H9 (cell line): ENCODE measurements around the gene SUPT5H. TPM values are rescaled to one million over a fixed set of nuclear protein-coding genes. Genes with fewer than 3 reads are reported as not detected.

Source experiments
- DNase-seq: peaks from one replicate; pipeline ENCODE4 v3.0.0-alpha.2; 2017
- H2AFZ ChIP-seq: one replicate; pipeline ENCODE4 v1.6.1; 2013; ENCODE audit warnings: mild to moderate bottlenecking, low read length, control low read depth, moderate library complexity
- H2AK5ac ChIP-seq: 2 replicates; pipeline ENCODE4 v1.6.1; 2013; ENCODE audit warnings: low read length, control low read depth, mixed read lengths; ENCODE audit not compliant: insufficient read length
- H2BK120ac ChIP-seq: one replicate; pipeline ENCODE4 v1.6.1; 2013; ENCODE audit warnings: low read depth, mild to moderate bottlenecking, low read length, control low read depth, inconsistent platforms; ENCODE audit not compliant: poor library complexity, severe bottlenecking
- H2BK12ac ChIP-seq: 2 replicates; pipeline ENCODE4 v1.6.1; 2013; ENCODE audit warnings: low read length, control low read depth, mixed read lengths, low read depth; ENCODE audit not compliant: insufficient read length
- H2BK15ac ChIP-seq: 2 replicates; pipeline ENCODE4 v1.6.1; 2013; ENCODE audit warnings: low read depth, low read length, control low read depth
- H2BK20ac ChIP-seq: one replicate; pipeline ENCODE4 v1.6.1; 2013; ENCODE audit warnings: low read depth, mild to moderate bottlenecking, low read length, control low read depth, inconsistent platforms; ENCODE audit not compliant: poor library complexity, severe bottlenecking
- H2BK5ac ChIP-seq: 2 replicates; pipeline ENCODE4 v1.6.1; 2013; ENCODE audit warnings: low read length, control low read depth, mixed read lengths; ENCODE audit not compliant: insufficient read length
- H3K14ac ChIP-seq: 2 replicates; pipeline ENCODE4 v1.6.1; 2013; ENCODE audit warnings: low read length, control low read depth; ENCODE audit not compliant: insufficient read depth
- H3K18ac ChIP-seq: 2 replicates; pipeline ENCODE4 v1.6.1; 2013; ENCODE audit warnings: low read depth, mild to moderate bottlenecking, mixed read lengths, low read length, control low read depth; ENCODE audit not compliant: insufficient read length
- H3K23ac ChIP-seq: 2 replicates; pipeline ENCODE4 v1.6.1; 2013; ENCODE audit warnings: low read length, control low read depth, mixed read lengths, low read depth; ENCODE audit not compliant: insufficient read length
- H3K23me2 ChIP-seq: 2 replicates; pipeline ENCODE4 v1.6.1; 2013; ENCODE audit warnings: low read depth, mild to moderate bottlenecking, mixed read lengths, low read length, control low read depth; ENCODE audit not compliant: insufficient read length, poor library complexity, severe bottlenecking
- H3K27ac ChIP-seq: 2 replicates; pipeline ENCODE4 v1.5.1; 2013; ENCODE audit warnings: low read length, control low read depth, mixed read lengths, low read depth; ENCODE audit not compliant: insufficient read length
- H3K27me3 ChIP-seq: 2 replicates; pipeline ENCODE4 v1.6.1; 2013; ENCODE audit warnings: low read length, control low read depth, inconsistent platforms; ENCODE audit not compliant: insufficient read depth
- H3K4ac ChIP-seq: 2 replicates; pipeline ENCODE4 v1.6.1; 2013; ENCODE audit warnings: low read depth, mild to moderate bottlenecking, control low read depth, inconsistent platforms, low read length, moderate library complexity
- H3K4me1 ChIP-seq: 2 replicates; pipeline ENCODE4 v1.6.1; 2013; ENCODE audit warnings: low read length, control low read depth, inconsistent platforms; ENCODE audit not compliant: insufficient read depth
- H3K4me2 ChIP-seq: 2 replicates; pipeline ENCODE4 v1.6.1; 2013; ENCODE audit warnings: low read length, control low read depth, mixed read lengths; ENCODE audit not compliant: insufficient read length, insufficient read depth
- H3K56ac ChIP-seq: 2 replicates; pipeline ENCODE4 v1.6.1; 2013; ENCODE audit warnings: low read depth, mild to moderate bottlenecking, mixed read lengths, low read length, control low read depth; ENCODE audit not compliant: insufficient read length
- H3K79me1 ChIP-seq: 2 replicates; pipeline ENCODE4 v1.6.1; 2013; ENCODE audit warnings: low read depth, mild to moderate bottlenecking, moderate library complexity, low read length, control low read depth, inconsistent platforms; ENCODE audit not compliant: insufficient read depth, poor library complexity, severe bottlenecking
- H3K79me2 ChIP-seq: 2 replicates; pipeline ENCODE4 v1.6.1; 2013; ENCODE audit warnings: low read length, control low read depth, inconsistent platforms; ENCODE audit not compliant: insufficient read depth
- H3K9ac ChIP-seq: 2 replicates; pipeline ENCODE4 v1.6.1; 2013; ENCODE audit warnings: low read length, control low read depth, mixed read lengths; ENCODE audit not compliant: insufficient read length; ENCODE audit errors: extremely low read depth
- H3K9me3 ChIP-seq: one replicate; pipeline ENCODE4 v1.6.1; 2013; ENCODE audit warnings: low read depth, low read length, inconsistent platforms; ENCODE audit not compliant: control insufficient read depth
- H3T11ph ChIP-seq: one replicate; pipeline ENCODE4 v1.6.1; 2013; ENCODE audit warnings: mild to moderate bottlenecking, low read length, control low read depth, inconsistent platforms
- H4K20me1 ChIP-seq: one replicate; pipeline ENCODE4 v1.6.1; 2013; ENCODE audit not compliant: control insufficient read depth, insufficient read length, insufficient read depth
- H4K5ac ChIP-seq: 2 replicates; pipeline ENCODE4 v1.6.1; 2013; ENCODE audit warnings: low read depth, mild to moderate bottlenecking, mixed read lengths, low read length, control low read depth; ENCODE audit not compliant: insufficient read length
- H4K8ac ChIP-seq: replicated peaks from 2 replicates; pipeline ENCODE4 v1.6.1; 2013; ENCODE audit warnings: low read length, control low read depth, mixed read lengths, low read depth; ENCODE audit not compliant: insufficient read length
- H4K91ac ChIP-seq: 2 replicates; pipeline ENCODE4 v1.6.1; 2013; ENCODE audit warnings: low read depth, mild to moderate bottlenecking, moderate library complexity, mixed read lengths, low read length, control low read depth; ENCODE audit not compliant: insufficient read length
- H3K27ac Mint-ChIP-seq, 3 experiments: 2 replicates in 2 of 3; 3 replicates in 1 of 3; pipeline ENCODE4 v1.8.0; 2020 to 2021; ENCODE audit warnings: mixed read lengths in 3 of 3, mild to moderate bottlenecking in 1 of 3, moderate library complexity in 1 of 3
- H3K27me3 Mint-ChIP-seq: 2 replicates; pipeline ENCODE4 v1.8.0; 2021; ENCODE audit warnings: low read depth, mild to moderate bottlenecking, moderate library complexity, mixed read lengths
- H3K36me3 Mint-ChIP-seq, 3 experiments: 2 replicates in 2 of 3; 3 replicates in 1 of 3; pipeline ENCODE4 v1.8.0; 2020 to 2021; ENCODE audit warnings: low read depth in 3 of 3, mixed read lengths in 3 of 3; ENCODE audit not compliant: insufficient read depth in 1 of 3
- H3K4me1 Mint-ChIP-seq, 2 experiments: 2 replicates each; pipeline ENCODE4 v1.8.0; 2020; ENCODE audit warnings: mixed read lengths in 2 of 2
- H3K4me3 Mint-ChIP-seq, 2 experiments: 2 replicates in 1 of 2; 3 replicates in 1 of 2; pipeline ENCODE4 v1.8.0; 2020 to 2021; ENCODE audit warnings: mild to moderate bottlenecking in 2 of 2, mixed read lengths in 2 of 2, moderate library complexity in 1 of 2
- H3K9me3 Mint-ChIP-seq, 2 experiments: 2 replicates in 1 of 2; 3 replicates in 1 of 2; pipeline ENCODE4 v1.8.0; 2020; ENCODE audit warnings: mild to moderate bottlenecking in 2 of 2, mixed read lengths in 2 of 2, moderate library complexity in 1 of 2
- WGBS: extraction: QIAGEN DNeasy Blood & Tissue Kit; methylation state at CpG from one replicate; pipeline ENCODE4 v1.1.7; 2013; ENCODE audit warnings: missing lambda C conversion rate, low lambda C conversion rate, mixed read lengths; ENCODE audit not compliant: insufficient read length; ENCODE audit errors: extremely low coverage; 5-methylcytosine and 5-hydroxymethylcytosine counted together
- total RNA-seq: library from RNA; stranded (reverse); gene quantifications from 2 replicates; pipeline ENCODE4 v1.2.1, GENCODE V29; 2021
- TF ChIP-seq, protein P1 (sequence below): fragments of 200-600 bp; sonication (generic); conservative IDR thresholded peaks from 3 replicates; pipeline ENCODE4 v1.8.0; 2021; ENCODE audit warnings: antibody characterized with exemption, mild to moderate bottlenecking

SUPT5H gene
- total RNA-seq, 1 experiment from 2014 or later, result 145 TPM

DNA sequence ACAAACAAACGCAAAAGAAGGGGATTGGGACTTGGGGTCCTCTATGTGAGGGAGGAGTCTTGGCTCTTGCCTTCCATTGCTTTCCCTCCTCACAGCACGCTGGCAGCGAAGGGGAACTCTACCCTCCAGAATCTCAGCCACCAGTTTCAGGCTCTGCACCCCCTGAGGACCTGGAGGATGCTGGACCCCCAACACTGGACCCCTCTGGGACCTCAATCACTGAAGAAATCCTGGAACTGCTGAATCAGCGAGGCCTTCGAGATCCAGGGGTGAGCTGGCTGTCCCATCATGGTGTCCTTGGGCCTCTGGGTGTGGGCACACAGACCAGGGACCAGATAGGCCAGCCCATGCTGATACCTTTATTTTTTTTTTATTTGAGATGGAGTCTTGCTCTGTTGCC lies 23.4 kb upstream of the SUPT5H start:
- Histone ChIP-seq H3K27me3 (no peaks in the 10 kb centered on the region), H2AFZ (no peak overlapping the region), H3K27ac (no peak overlapping the region), H3K4me2 (no peak overlapping the region), H4K5ac (no peak overlapping the region), H3K9me3 (no peaks in the 10 kb centered on the region), H3K9ac (no peak overlapping the region), H4K8ac (no peak overlapping the region), H2BK5ac (no peak overlapping the region), H3T11ph (no peak overlapping the region), H3K23me2 (no peaks in the 10 kb centered on the region), H4K91ac (no peak overlapping the region), H3K14ac (no peak overlapping the region), H2BK15ac (no peak overlapping the region), H3K18ac (no peak overlapping the region), H2AK5ac (no peak overlapping the region), H3K23ac (no peak overlapping the region), H3K4ac (no peak overlapping the region), H2BK120ac (no peak overlapping the region), H4K20me1 (no peaks in the 10 kb centered on the region), H3K4me1 (0 out of 2 replicates have a peak, but pooled peaks cover 3% of the 10 kb centered on the region), H3K56ac (no peak overlapping the region), H2BK12ac (no peak overlapping the region), H2BK20ac (no peak overlapping the region), H3K79me1 (no peaks in the 10 kb centered on the region), H3K79me2 (no peaks in the 10 kb centered on the region)
- no peak for DNase-seq
- Mint-ChIP-seq H3K4me3 (no peak overlapping the region), H3K27me3 (no peaks in the 10 kb centered on the region), H3K4me1 (peaks cover 11 to 14% of the 10 kb centered on the region in 2 experiments), H3K27ac (no peak overlapping the region), H3K36me3 (peaks cover 36 to 87% (median 75%) of the 10 kb centered on the region in 3 experiments), H3K9me3 (no peaks in the 10 kb centered on the region)
- TF ChIP-seq, protein P1, sequence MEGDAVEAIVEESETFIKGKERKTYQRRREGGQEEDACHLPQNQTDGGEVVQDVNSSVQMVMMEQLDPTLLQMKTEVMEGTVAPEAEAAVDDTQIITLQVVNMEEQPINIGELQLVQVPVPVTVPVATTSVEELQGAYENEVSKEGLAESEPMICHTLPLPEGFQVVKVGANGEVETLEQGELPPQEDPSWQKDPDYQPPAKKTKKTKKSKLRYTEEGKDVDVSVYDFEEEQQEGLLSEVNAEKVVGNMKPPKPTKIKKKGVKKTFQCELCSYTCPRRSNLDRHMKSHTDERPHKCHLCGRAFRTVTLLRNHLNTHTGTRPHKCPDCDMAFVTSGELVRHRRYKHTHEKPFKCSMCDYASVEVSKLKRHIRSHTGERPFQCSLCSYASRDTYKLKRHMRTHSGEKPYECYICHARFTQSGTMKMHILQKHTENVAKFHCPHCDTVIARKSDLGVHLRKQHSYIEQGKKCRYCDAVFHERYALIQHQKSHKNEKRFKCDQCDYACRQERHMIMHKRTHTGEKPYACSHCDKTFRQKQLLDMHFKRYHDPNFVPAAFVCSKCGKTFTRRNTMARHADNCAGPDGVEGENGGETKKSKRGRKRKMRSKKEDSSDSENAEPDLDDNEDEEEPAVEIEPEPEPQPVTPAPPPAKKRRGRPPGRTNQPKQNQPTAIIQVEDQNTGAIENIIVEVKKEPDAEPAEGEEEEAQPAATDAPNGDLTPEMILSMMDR, result no peak
- no CpG with 5 or more reads among the region's 5 CpGs for WGBS
